ENCODE data around the gene USP30. TPM values are rescaled to one million over a fixed set of nuclear protein-coding genes. Genes with fewer than 3 reads are reported as not detected.
"Not testable (repeated sequence)": the region's sequence is repeated elsewhere in the genome, so short reads cannot be mapped to it uniquely, and the experiment has no call there.

The USP30 gene
- total RNA-seq, 4 donors from 2014 or later = 6.4 to 21.2 (median 13.3) TPM

DNA sequence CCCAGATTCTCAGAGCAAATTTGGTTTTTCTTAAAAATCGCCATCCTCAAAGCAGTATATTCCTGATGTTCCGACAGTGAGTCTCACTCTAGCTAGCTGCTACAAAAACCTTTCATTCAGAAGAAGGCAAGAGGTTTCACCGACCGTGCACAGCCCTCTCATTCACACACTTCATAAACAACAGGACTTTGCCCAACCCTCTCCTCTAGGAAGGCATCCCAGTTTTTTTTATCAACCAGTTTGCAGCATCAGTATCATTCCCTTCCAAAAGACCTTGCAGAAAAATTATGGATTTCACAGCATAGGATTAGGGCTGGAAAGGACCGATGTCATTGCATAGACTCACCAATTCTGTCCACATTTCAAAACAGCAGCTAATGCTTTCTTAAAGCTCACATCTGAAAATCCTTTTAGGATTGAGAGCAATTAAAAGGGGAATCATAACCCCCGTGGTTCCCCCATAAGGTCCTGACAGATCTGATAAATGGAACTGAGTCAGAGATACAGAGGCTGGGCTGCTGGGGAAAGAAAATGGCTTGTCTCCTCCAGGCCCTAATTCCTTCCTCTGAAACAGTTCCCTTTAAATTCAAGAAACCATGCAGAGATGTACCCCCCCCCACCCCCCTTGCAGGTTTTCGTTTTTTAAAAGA lies 32.1 kb upstream of the USP30 start:
- intact Hi-C loops (cut with DNase I; ENCODE audit: low total_unique reads) = no loop called here
- H3K4me1 ChIP-seq = no peaks in the 10 kb centered on the region
- no peak for DNase-seq

GRCh38 chr12:109020796-109021380 lies 31.5 kb upstream of the USP30 start, which contains the start of gene SVOP:
TSS of gene SVOP (minus strand) at chr12:109021068. CDS start at chr12:109020868, 200 bp downstream.
- H3K9me3 ChIP-seq = no peaks in the 10 kb centered on the region
- intact Hi-C loops (cut with DNase I; ENCODE audit: low total_unique reads) (no loop called here), in situ Hi-C loops (cut with MboI; ENCODE audit: low sequenced_read_pairs in 4 of 4) (no loop called here)
- H3K36me3 ChIP-seq = no peaks in the 10 kb centered on the region
- TF ChIP-seq, protein P1, sequence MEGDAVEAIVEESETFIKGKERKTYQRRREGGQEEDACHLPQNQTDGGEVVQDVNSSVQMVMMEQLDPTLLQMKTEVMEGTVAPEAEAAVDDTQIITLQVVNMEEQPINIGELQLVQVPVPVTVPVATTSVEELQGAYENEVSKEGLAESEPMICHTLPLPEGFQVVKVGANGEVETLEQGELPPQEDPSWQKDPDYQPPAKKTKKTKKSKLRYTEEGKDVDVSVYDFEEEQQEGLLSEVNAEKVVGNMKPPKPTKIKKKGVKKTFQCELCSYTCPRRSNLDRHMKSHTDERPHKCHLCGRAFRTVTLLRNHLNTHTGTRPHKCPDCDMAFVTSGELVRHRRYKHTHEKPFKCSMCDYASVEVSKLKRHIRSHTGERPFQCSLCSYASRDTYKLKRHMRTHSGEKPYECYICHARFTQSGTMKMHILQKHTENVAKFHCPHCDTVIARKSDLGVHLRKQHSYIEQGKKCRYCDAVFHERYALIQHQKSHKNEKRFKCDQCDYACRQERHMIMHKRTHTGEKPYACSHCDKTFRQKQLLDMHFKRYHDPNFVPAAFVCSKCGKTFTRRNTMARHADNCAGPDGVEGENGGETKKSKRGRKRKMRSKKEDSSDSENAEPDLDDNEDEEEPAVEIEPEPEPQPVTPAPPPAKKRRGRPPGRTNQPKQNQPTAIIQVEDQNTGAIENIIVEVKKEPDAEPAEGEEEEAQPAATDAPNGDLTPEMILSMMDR (IDR thresholded peaks at IDR 0.05 in 4 of 5, conservative IDR thresholded peaks at IDR 0.05 in 1 of 5) = no peak
- no peak for TF ChIP-seq POLR2A (IDR thresholded peaks at IDR 0.05)
- ATAC-seq (peak; percentile 55 to 72), DNase-seq (peak; percentile 11 to 49)
- H3K27me3 ChIP-seq = no peaks in the 10 kb centered on the region
- no peak within 1 kb of the TSS for H3K27ac ChIP-seq
- no peaks in the 10 kb centered on the region for H3K4me1 ChIP-seq
- H3K4me3 ChIP-seq = no peak within 1 kb of the TSS

More for the DNA sequence above, 32.1 kb upstream of the USP30 start:
- Histone ChIP-seq H3K4me3 (no peak overlapping the region), H3K36me3 (no peaks in the 10 kb centered on the region), H3K27me3 (no peaks in the 10 kb centered on the region), H3K9me3 (no peaks in the 10 kb centered on the region), H3K27ac (no peak overlapping the region)
- TF ChIP-seq, protein P1 (IDR thresholded peaks at IDR 0.05 in 4 of 5, conservative IDR thresholded peaks at IDR 0.05 in 1 of 5) = no peak
- no peak for TF ChIP-seq POLR2A (IDR thresholded peaks at IDR 0.05)
- in situ Hi-C loops (cut with MboI; ENCODE audit: low sequenced_read_pairs in 4 of 4) = no loop called here
- no peak for ATAC-seq

GRCh38 chr12:109027767-109028166 lies 24.6 kb upstream of the USP30 start:
- intact Hi-C loops (cut with DNase I; ENCODE audit: low total_unique reads) = no loop called here
- ATAC-seq = no peak

GRCh38 chr12:109028624-109029023 lies 23.8 kb upstream of the USP30 start:
- peaks cover 8 to 11% of the 10 kb centered on the region in 2 donors for H3K4me1 ChIP-seq
- H3K27ac ChIP-seq; in situ Hi-C loops (cut with MboI; ENCODE audit: low sequenced_read_pairs in 4 of 4); H3K4me3 ChIP-seq; DNase-seq; intact Hi-C loops (cut with DNase I; ENCODE audit: low total_unique reads); H3K9me3 ChIP-seq; ATAC-seq; H3K36me3 ChIP-seq; H3K27me3 ChIP-seq: not testable (repeated sequence)

More at GRCh38 chr12:109027767-109028166, 24.6 kb upstream of the USP30 start:
- H3K9me3 ChIP-seq = no peaks in the 10 kb centered on the region
- in situ Hi-C loops (cut with MboI; ENCODE audit: low sequenced_read_pairs in 4 of 4) = no loop called here
- no peak for DNase-seq
- H3K4me1 ChIP-seq = peaks cover 3 to 4% of the 10 kb centered on the region in 2 donors
- H3K27ac ChIP-seq = no peak overlapping the region
- H3K36me3 ChIP-seq = no peaks in the 10 kb centered on the region
- no peak overlapping the region for H3K4me3 ChIP-seq
- no peaks in the 10 kb centered on the region for H3K27me3 ChIP-seq
- TF ChIP-seq, protein P1 (IDR thresholded peaks at IDR 0.05 in 4 of 5, conservative IDR thresholded peaks at IDR 0.05 in 1 of 5) = no peak
- TF ChIP-seq POLR2A (IDR thresholded peaks at IDR 0.05) = no peak

GRCh38 chr12:109029411-109029810 lies 23.0 kb upstream of the USP30 start:
- intact Hi-C loops (cut with DNase I; ENCODE audit: low total_unique reads) = no loop called here
- H3K27me3 ChIP-seq = no peaks in the 10 kb centered on the region
- in situ Hi-C loops (cut with MboI; ENCODE audit: low sequenced_read_pairs in 4 of 4) = no loop called here
- no peaks in the 10 kb centered on the region for H3K9me3 ChIP-seq
- DNase-seq (no peak), ATAC-seq (no peak)
- H3K4me3 ChIP-seq = no peak overlapping the region
- H3K27ac ChIP-seq = no peak overlapping the region
- no peaks in the 10 kb centered on the region for H3K36me3 ChIP-seq
- H3K4me1 ChIP-seq = peaks cover 9 to 15% of the 10 kb centered on the region in 2 donors
- TF ChIP-seq, protein P1 (IDR thresholded peaks at IDR 0.05 in 4 of 5, conservative IDR thresholded peaks at IDR 0.05 in 1 of 5) = no peak
- TF ChIP-seq POLR2A (IDR thresholded peaks at IDR 0.05) = no peak
